Progenitor cell of endocrine pancreas (in vitro differentiated cells): ENCODE results near the gene CNNM2. TPM values are rescaled to one million over a fixed set of nuclear protein-coding genes. Genes with fewer than 3 reads are reported as not detected.
"Not testable (repeated sequence)": the region's sequence is repeated elsewhere in the genome, so short reads cannot be mapped to it uniquely, and the experiment has no call there.

Source experiments
- DNase-seq: peaks from one replicate; pipeline ENCODE4 v3.0.0; 2021; ENCODE audit warnings: low spot score; ENCODE audit not compliant: unreplicated experiment
- H3K27ac Mint-ChIP-seq: 2 replicates; pipeline ENCODE4 v1.8.0; 2021; ENCODE audit warnings: mild to moderate bottlenecking, moderate library complexity, mixed read lengths
- H3K27me3 Mint-ChIP-seq: 2 replicates; pipeline ENCODE4 v1.8.0; 2021; ENCODE audit warnings: mixed read lengths
- H3K36me3 Mint-ChIP-seq: 2 replicates; pipeline ENCODE4 v1.8.0; 2022; ENCODE audit warnings: mixed read lengths; ENCODE audit not compliant: insufficient read depth
- H3K4me1 Mint-ChIP-seq: 2 replicates; pipeline ENCODE4 v1.8.0; 2021; ENCODE audit warnings: low read depth, mixed read lengths
- H3K4me3 Mint-ChIP-seq: 2 replicates; pipeline ENCODE4 v1.8.0; 2021; ENCODE audit warnings: low read depth, mild to moderate bottlenecking, moderate library complexity, mixed read lengths
- H3K9me3 Mint-ChIP-seq: 2 replicates; pipeline ENCODE4 v1.8.0; 2021; ENCODE audit warnings: low read depth, mixed read lengths
- total RNA-seq: library from RNA; stranded (reverse); gene quantifications from 2 replicates; pipeline ENCODE4 v1.2.1, GENCODE V29; 2021
- TF ChIP-seq, protein P1 (sequence below): fragments of 200-600 bp; sonication (generic); IDR thresholded peaks from one replicate; pipeline ENCODE4 v1.5.0; 2021; ENCODE audit warnings: antibody characterized with exemption, mild to moderate bottlenecking; ENCODE audit not compliant: unreplicated experiment

Gene CNNM2
- total RNA-seq, 1 donor from 2014 or later = 14.5 TPM

- TF ChIP-seq, protein P1, sequence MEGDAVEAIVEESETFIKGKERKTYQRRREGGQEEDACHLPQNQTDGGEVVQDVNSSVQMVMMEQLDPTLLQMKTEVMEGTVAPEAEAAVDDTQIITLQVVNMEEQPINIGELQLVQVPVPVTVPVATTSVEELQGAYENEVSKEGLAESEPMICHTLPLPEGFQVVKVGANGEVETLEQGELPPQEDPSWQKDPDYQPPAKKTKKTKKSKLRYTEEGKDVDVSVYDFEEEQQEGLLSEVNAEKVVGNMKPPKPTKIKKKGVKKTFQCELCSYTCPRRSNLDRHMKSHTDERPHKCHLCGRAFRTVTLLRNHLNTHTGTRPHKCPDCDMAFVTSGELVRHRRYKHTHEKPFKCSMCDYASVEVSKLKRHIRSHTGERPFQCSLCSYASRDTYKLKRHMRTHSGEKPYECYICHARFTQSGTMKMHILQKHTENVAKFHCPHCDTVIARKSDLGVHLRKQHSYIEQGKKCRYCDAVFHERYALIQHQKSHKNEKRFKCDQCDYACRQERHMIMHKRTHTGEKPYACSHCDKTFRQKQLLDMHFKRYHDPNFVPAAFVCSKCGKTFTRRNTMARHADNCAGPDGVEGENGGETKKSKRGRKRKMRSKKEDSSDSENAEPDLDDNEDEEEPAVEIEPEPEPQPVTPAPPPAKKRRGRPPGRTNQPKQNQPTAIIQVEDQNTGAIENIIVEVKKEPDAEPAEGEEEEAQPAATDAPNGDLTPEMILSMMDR = no peak
- no peaks in the 10 kb centered on the region for H3K36me3 Mint-ChIP-seq
- no peak for DNase-seq
- H3K27me3 Mint-ChIP-seq = no peaks in the 10 kb centered on the region
- no peak overlapping the region for H3K4me3 Mint-ChIP-seq
- H3K4me1 Mint-ChIP-seq = peaks cover 2% of the 10 kb centered on the region
- no peak overlapping the region for H3K27ac Mint-ChIP-seq
- H3K9me3 Mint-ChIP-seq = no peaks in the 10 kb centered on the region
Measured at GRCh38 chr10:103066141-103067098, 148.3 kb downstream of the CNNM2 start.

DNA sequence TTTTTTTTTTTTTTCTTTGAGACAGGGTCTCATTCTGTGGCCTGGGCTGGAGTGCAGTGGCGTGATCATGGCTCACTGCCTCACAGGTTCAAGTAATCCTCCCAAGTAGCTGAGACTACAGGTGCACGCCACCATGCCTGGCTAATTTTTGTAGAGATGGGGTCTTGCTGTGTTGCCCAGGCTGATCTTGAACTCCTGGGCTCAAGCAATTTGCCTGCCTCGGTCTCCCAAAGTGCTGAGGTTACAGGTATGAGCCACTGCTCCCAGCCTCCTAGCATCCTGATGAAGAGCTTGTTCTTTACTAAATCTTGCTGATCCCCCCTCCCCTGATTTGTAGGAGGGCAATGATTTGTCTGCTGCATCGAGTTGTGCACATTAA lies 149.0 kb downstream of the CNNM2 start:
- H3K9me3 Mint-ChIP-seq, H3K36me3 Mint-ChIP-seq, H3K4me1 Mint-ChIP-seq, H3K27ac Mint-ChIP-seq, H3K4me3 Mint-ChIP-seq, DNase-seq, H3K27me3 Mint-ChIP-seq: not testable (repeated sequence)

GRCh38 chr10:103067484-103067883 lies 149.4 kb downstream of the CNNM2 start:
- no peak for DNase-seq
- Mint-ChIP-seq H3K27me3 (no peaks in the 10 kb centered on the region), H3K4me1 (peaks cover 2% of the 10 kb centered on the region)

GRCh38 chr10:103067956-103068355 lies 149.9 kb downstream of the CNNM2 start:
- H3K4me1 Mint-ChIP-seq = peaks cover 2% of the 10 kb centered on the region
- H3K9me3 Mint-ChIP-seq = no peaks in the 10 kb centered on the region
- TF ChIP-seq, protein P1 = no peak
- H3K27ac Mint-ChIP-seq = no peak overlapping the region
- H3K4me3 Mint-ChIP-seq = no peak overlapping the region
- H3K27me3 Mint-ChIP-seq = no peaks in the 10 kb centered on the region
- no peaks in the 10 kb centered on the region for H3K36me3 Mint-ChIP-seq
- no peak for DNase-seq

More at GRCh38 chr10:103067484-103067883, 149.4 kb downstream of the CNNM2 start:
- no peaks in the 10 kb centered on the region for H3K36me3 Mint-ChIP-seq
- no peak overlapping the region for H3K27ac Mint-ChIP-seq
- H3K9me3 Mint-ChIP-seq = no peaks in the 10 kb centered on the region
- TF ChIP-seq, protein P1 = no peak
- no peak overlapping the region for H3K4me3 Mint-ChIP-seq

GRCh38 chr10:103069453-103070331 lies 151.6 kb downstream of the CNNM2 start:
- Mint-ChIP-seq H3K27me3 (no peaks in the 10 kb centered on the region), H3K4me1 (no peaks in the 10 kb centered on the region), H3K4me3 (no peak overlapping the region), H3K36me3 (peaks cover 1% of the 10 kb centered on the region), H3K27ac (no peak overlapping the region), H3K9me3 (no peaks in the 10 kb centered on the region)
- peak; percentile 57 for DNase-seq
- TF ChIP-seq, protein P1 = peak; percentile 83
